Measurements from ENCODE around the gene SDF2L1.
"Not testable (repeated sequence)": the region's sequence is repeated elsewhere in the genome, so short reads cannot be mapped to it uniquely, and the experiment has no call there.

The SDF2L1 gene

DNA sequence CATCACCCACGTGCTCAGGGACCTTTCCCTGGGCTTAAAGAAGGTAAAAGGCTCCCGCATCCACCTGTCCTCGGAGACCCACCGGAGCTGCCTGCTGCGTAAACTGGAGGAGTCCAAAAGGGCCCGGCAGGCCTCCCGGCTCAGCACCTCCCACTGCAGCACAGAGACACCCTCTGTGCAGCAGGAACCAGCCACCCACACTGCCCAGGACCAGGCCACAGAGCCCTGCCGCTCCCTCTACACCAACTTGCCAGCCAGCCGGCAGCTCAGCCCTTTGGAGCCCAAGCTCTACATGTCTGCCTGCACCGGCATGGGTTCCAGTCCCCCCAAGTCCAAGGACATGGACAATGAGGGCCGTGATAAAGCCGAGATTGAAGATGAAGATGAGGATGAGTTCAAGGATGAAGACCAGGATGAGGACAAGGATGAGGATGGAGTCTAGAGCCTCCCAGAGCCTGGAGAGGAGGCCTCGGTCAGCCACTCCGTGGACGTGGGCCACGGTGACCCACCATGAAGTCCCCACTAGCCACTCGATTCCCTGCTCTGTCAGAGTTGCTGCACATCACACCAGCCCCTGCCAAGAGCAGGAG, 5.4 kb upstream of the SDF2L1 start:
- TF ChIP-seq, protein P1, sequence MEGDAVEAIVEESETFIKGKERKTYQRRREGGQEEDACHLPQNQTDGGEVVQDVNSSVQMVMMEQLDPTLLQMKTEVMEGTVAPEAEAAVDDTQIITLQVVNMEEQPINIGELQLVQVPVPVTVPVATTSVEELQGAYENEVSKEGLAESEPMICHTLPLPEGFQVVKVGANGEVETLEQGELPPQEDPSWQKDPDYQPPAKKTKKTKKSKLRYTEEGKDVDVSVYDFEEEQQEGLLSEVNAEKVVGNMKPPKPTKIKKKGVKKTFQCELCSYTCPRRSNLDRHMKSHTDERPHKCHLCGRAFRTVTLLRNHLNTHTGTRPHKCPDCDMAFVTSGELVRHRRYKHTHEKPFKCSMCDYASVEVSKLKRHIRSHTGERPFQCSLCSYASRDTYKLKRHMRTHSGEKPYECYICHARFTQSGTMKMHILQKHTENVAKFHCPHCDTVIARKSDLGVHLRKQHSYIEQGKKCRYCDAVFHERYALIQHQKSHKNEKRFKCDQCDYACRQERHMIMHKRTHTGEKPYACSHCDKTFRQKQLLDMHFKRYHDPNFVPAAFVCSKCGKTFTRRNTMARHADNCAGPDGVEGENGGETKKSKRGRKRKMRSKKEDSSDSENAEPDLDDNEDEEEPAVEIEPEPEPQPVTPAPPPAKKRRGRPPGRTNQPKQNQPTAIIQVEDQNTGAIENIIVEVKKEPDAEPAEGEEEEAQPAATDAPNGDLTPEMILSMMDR (IDR thresholded peaks at IDR 0.05; ENCODE audit: control insufficient read depth, insufficient read depth, low read depth, low read length, missing control alignments): no peak
- H3K4me3 ChIP-seq (ENCODE audit: control insufficient read depth, low read depth, low read length): no peak overlapping the region
- DNase-seq (ENCODE audit: low read depth): no peak

DNA sequence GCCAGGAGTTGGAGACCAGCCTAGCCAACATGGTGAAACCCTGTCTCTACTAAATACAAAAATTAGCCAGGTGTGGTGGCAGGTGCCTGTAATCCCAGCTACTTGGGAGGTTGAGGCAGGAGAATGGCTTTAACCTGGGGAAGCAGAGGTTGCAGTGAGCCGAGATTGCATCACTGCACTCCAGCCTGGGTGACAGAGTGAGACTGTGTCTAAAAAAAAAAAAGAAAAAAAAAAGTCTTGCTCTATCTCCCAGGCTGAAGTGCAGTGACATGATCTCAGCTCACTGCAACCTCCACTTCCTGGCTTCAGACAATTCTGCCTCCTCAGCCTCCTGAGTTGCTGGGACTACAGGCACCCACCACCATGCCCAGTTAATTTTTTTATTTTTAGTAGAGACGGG, 4.7 kb upstream of the SDF2L1 start:
- not testable (repeated sequence) for H3K4me3 ChIP-seq (ENCODE audit: control insufficient read depth, low read depth, low read length); DNase-seq (ENCODE audit: low read depth)

DNA sequence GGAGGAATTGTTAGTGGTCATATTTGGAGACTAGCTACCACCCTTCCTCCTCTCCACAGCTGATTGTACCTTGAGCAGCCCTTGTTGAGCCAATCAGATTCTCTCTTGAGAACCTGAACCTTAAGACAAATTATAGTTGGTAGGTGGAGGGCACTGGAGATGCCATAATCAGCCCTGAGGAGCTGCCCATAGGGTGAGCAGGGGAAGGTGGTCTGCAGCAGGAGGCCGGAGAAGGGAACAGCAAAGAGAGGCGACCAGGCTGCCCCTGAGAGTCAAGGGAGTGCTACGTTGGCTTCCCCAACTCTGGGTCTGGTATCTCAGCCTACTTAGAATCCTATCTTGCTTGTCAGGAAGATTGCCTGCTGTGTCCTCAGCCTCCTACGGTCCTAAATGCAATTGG, 2.7 kb upstream of the SDF2L1 start:
- DNase-seq (ENCODE audit: low read depth): no peak
- no peak overlapping the region for H3K4me3 ChIP-seq (ENCODE audit: control insufficient read depth, low read depth, low read length)
- TF ChIP-seq, protein P1 (IDR thresholded peaks at IDR 0.05; ENCODE audit: control insufficient read depth, insufficient read depth, low read depth, low read length, missing control alignments): no peak

DNA sequence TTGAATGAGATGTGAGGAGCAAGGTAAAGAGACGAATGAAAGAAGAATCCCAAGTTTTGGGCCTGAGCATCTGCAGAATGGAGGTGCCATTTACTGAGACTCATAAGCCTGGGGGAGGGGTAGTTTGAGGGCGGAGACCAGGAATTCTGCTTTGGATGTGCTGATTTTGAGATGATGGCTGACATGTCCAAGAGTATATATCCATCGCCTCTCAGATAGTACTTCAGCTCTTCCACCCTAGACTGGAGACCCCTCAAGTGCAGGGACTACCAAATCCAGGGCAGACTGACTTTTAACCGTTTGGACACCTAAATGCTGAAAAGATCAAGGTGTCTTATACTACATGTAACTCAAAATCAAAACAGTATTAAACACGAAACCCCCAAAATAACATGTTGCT, 1.3 kb upstream of the SDF2L1 start:
- H3K4me3 ChIP-seq (ENCODE audit: control insufficient read depth, low read depth, low read length): no peak overlapping the region
- TF ChIP-seq, protein P1 (IDR thresholded peaks at IDR 0.05; ENCODE audit: control insufficient read depth, insufficient read depth, low read depth, low read length, missing control alignments): no peak
- DNase-seq (ENCODE audit: low read depth): no peak

DNA sequence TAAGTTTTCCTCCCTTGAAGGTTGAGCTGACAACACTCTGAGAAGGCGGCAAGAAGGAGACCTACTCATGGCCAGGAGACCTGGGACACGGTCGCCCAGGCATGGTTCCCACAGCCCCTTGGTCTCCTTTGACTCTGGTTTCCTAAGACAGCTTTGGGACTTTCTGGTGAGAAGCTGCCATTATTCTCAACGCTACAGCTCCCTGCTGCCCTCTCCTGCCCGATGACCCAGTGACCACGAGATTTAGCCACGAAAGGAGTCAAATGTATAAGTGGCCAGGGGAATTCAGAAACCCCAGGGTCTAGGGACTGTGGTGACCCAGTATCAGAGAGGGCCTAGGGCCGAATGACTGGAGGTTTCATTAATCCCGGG, 699 bp upstream of the SDF2L1 start:
- no peak for DNase-seq (ENCODE audit: low read depth)
- TF ChIP-seq, protein P1 (IDR thresholded peaks at IDR 0.05; ENCODE audit: control insufficient read depth, insufficient read depth, low read depth, low read length, missing control alignments): peak; percentile 66
- peak overlapping the region; percentile 56 for H3K4me3 ChIP-seq (ENCODE audit: control insufficient read depth, low read depth, low read length)

DNA sequence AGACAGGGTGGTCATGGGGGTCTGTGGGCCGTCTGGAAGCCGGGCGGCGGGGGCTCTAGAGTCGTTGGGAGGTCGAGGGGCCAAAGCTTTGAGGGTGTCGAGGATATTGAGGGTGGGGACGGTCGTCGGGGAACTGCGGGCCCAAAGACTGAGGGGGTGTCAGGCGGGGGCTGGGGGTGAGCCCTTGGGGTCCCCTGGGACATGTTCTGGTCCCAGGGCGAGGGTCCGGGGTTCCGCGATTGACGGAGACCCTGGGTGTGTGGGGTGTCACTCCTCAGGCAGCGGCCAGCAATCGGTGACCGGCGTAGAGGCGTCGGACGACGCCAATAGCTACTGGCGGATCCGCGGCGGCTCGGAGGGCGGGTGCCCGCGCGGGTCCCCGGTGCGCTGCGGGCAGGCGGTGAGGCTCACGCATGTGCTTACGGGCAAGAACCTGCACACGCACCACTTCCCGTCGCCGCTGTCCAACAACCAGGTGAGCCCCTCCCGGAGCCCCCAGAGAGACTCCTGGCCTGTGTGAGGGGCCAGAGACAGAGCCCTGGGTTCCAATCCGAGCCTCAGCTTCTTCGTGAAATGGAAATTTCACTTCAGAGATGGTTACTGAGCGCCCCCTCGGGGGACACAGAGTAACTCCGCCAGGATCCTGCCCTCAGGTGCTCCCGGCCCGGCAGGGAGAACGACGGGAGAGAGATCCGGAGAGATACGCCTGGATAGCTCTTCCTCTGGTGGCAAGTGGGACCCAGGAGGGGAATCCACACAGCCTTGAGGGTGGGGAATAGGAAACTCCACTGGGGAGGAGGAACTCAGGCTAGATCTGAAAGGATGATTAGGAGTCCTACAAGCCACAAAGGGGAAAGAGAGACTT, 714 bp downstream of the SDF2L1 start:
- no peak for DNase-seq (ENCODE audit: low read depth)
- TF ChIP-seq, protein P1 (IDR thresholded peaks at IDR 0.05; ENCODE audit: control insufficient read depth, insufficient read depth, low read depth, low read length, missing control alignments): peak; percentile 70
- H3K4me3 ChIP-seq (ENCODE audit: control insufficient read depth, low read depth, low read length): peak overlapping the region; percentile 87
